DMS 273 treated with DMSO at 0.1 percent for 48 hours (cell line): ENCODE measurements around the gene OR10G3.

Experiments used
- DNase-seq: peaks from one replicate; lab custom pipeline; 2025; lab: John Stamatoyannopoulos, UW

OR10G3 gene

DNA sequence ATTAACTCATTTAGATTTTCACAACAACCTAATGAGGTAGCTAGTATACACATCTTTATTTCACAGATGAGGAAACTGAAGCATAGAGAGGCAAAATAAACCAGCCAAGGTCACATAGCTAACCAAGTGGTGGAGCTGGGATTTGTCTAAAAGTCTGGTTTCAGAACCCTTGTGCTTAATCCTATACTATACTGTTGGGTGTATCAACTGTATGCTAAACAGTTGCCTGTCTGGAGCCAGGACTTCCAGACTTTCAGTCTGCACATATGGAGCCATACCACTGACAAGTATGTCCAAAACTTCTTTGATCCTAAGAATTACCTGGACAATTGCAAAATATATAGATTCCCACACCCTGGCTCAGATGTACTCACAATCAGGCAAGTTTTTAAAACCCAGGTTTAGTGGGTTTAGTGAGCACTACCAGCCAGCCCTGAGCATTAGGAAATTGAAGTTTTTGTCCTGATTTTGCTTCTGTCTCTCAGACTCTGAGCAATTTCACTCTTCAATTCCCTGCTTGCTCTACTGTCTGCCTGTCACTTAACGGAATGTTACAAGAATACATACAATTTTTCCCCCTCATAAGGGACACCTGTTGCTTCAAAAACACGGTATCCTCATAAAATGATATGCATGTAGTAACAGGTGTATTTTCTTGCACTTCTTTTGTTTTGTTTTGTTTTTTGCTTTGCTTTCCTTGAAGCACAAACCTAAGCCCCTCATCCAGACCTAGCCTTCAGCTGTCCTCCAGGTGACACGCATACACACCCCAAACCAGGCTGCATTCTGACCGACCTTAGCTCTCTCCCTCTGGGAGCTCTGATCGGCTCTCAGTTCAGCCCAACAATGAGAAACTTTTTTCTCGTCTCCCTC lies 44.1 kb downstream of the OR10G3 start:
- DNase-seq, result no peak

- no peak for DNase-seq
These were observed 45.3 kb downstream of the OR10G3 start for GRCh38 chr14:21534576-21534975.

GRCh38 chr14:21533294-21533693 lies 46.6 kb downstream of the OR10G3 start:
- DNase-seq, result no peak

- DNase-seq, result no peak
These were observed 50.4 kb downstream of the OR10G3 start for GRCh38 chr14:21529515-21529914.

DNA sequence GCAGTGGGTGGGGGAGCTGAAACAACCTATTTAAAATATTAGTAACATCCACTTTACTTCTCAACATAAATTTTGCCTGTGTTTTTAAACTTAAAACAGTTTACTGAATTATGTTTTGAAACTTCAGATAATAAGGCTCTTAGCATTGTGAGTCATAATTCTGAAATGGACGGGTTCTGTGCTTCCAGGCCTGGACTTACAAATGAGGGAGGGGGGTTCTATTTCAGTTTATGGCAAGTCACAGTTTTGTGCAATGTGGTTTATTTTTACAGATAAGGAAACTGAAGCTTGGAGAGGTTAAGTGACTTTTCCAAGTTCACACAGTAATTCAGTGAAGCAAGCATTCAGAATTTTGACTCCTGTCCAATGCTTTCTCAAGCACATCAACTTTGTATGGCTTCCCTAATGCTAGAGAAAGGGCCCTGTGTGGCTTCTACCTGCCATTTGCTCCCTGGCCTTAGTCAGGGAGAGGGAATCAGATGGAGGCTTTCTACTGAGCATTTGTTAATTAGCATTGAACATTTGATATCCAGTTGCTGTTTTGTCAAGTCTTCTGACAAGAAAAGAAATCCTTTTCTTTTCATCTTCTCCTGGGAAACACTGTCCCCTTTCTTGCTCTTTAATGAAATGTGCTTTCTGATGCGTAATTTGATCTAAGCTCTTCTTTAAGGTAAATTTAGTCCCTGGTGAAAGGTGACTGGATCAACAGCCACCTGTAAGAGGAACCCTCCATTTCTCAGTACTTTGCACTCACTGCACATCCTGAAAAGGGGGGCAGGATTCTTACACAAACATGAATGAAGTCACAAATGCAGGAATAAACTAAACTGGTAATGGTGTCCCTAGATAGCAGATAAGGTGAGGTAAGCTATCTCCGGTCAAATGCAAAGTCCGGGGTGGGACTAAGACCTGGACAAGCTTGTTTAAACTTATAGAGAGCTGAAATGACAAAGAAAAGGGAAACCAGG lies 51.2 kb downstream of the OR10G3 start:
- DNase-seq, result no peak

DNA sequence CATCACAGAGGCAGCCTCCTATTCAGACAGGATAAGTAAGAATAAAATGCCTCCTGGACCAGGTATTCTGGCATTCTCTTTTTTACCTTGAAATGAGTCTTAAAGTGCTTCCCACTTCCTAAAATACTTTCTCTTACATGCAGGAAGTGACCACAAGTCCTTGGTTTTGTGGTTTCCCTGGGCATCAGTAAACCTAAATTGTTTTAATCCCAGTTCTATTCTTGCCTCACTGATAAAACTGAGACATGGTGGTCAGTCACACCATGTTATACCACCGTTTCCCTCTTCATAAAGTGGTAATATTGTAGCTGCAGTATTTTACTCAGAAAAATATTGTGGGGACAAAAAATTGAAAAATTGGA lies 52.6 kb downstream of the OR10G3 start:
- DNase-seq, result no peak

GRCh38 chr14:21526672-21527317 lies 53.1 kb downstream of the OR10G3 start:
- no peak for DNase-seq

- peak; percentile 69 for DNase-seq
These were observed 53.8 kb downstream of the OR10G3 start, which contains the start of gene SALL2 for GRCh38 chr14:21525962-21526671. TSS of gene SALL2 (minus strand) at chr14:21526346. CDS start at chr14:21526127, 219 bp downstream.

GRCh38 chr14:21525571-21525961 lies 54.3 kb downstream of the OR10G3 start:
- no peak for DNase-seq

GRCh38 chr14:21524575-21525490 lies 55.0 kb downstream of the OR10G3 start:
- DNase-seq, result no peak

DNA sequence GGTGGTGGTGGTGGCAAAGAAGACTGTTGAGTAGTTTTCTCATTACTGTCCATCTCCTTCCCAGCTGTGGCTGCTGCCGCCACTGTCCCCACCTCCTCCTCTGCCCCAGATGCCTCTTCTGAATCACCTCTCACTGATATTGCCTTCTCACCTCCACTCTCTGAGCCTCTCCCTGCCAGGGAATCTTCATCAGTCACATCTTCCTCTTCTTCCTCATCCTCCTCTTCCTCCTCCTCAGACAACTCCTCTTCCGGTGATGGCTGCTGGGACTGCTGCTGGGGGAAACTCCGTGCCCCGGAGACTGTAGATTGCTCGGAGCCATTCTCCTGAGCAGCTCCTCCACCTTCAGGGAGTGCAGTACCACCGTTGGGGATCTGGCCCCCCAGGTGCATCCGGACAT lies 56.7 kb downstream of the OR10G3 start:
- no peak for DNase-seq

- DNase-seq, result no peak
These were observed 58.4 kb downstream of the OR10G3 start for GRCh38 chr14:21521501-21521900.

DNA sequence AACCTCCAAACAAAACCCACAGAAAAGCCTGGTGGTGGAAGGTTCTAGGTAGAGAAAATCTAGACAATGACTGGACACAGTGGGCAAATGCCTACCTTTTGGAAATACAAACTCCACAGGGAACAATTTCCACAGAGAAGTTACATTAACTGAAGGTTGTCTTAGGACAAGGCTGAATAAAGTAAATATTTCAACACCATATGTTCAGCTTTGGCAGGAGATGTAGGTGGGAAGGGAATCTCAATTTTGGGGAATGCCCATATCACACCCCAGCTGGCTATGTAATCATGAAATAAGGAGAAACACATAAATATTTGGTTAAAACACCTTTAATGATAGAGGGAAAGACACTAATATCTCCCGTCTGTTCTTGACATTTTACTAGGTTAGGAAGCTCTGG lies 59.1 kb downstream of the OR10G3 start:
- DNase-seq, result peak; percentile 24

DNA sequence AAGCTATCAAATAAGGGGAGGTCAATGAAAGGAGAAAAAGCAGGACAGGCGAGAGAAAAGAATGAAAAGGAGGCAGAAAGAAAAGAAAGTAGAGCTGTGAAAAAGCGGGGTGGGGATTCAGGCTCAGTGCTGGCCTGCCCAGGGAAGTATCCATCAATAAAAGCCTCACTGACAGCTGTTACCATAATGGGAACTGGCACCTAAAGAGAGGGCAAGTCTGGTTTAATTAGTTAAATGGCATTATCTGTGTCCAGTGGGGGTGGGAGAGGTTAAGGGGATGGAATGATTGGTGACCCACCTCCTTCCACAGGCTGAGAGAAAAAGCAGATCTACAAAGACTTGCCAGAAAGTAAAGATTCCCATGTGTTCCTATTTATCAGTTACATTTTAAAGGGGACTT lies 61.2 kb downstream of the OR10G3 start:
- no peak for DNase-seq
